ELR (cell line): ENCODE data around the gene NUBPL.
"Not testable (repeated sequence)": the region's sequence is repeated elsewhere in the genome, so short reads cannot be mapped to it uniquely, and the experiment has no call there.

ENCODE experiments used
- DNase-seq: peaks from one replicate; pipeline ENCODE4 v3.0.0-alpha.2; 2015; ENCODE audit warnings: low read depth

The NUBPL gene

DNA sequence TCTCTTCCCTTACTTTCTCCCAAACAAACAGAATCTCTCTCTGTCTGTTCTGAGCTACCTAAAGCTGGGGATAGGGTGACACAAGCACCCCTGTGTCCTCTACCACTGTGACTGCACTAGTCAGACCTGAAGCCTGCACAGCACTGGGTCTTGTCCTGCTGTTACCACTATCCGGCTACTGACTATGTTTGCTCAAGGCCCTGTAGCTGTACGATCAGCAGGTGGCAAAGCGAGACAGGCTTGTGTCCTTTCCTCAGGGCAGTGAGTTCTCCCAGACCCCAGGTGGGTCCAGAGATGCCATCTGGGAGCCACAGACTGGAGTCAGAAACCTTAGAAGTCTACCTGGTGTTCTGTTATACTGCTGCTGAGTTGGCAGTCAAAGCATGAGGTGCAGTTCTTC lies 116.4 kb downstream of the NUBPL start:
- no peak for DNase-seq

DNA sequence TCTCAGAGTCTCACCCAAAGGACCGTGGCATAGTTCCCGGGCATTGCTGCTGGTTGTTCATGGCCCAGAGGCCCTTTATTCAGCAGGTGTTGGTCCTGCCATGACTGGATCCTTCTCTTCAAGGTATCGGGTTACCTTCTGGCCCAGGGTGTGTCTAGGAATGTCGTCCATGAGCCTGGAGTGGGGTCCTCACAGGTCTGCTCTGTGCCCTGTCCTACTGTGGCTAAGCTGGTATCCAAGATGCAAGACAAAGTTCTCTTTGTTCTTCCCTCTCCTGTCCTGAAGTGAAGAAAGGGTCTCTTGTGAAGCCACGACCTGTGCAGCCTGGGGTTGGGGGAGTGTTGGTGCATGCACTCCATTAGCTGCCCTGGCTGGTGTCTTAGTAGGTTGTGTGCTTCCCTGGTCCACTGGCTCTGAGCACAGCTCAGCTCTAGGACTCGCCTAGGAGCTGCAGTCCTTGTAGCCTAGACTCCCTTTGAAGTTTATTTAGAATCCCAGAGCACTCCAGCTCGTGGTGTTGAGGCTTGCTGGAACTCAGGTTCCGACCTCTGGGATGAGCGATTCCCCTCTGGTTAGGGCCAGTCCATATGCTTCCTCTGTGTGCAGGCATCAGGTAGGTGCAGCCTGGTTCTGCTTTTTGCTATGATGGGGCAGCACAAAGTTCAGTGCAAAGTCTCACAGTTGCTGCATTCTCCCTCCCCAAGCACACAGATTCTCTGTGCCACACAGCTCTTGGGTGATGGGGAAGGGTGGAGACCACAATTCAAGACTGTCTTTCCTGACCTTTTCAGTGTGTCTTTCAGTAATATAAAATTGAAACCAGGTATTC lies 117.4 kb downstream of the NUBPL start:
- no peak for DNase-seq

DNA sequence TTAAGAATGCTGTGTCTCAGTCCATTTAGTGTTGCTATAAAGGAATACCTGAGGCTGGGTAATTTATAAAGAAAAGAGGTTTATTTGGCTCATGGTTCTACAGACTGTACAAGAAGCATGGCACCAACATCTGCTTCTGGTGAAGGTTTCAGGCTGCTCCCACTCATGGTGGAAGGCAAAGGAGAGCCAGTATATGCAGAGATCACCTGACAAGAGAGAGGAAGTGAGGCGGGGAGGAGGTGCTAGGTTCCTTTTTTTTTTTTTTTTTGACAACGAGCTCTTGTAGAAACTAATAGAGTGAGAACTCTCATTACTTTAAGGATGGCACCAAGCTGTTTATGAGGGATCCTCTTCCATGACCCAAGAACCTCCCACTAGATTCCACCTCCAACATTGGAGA lies 121.6 kb downstream of the NUBPL start:
- DNase-seq: no peak

DNA sequence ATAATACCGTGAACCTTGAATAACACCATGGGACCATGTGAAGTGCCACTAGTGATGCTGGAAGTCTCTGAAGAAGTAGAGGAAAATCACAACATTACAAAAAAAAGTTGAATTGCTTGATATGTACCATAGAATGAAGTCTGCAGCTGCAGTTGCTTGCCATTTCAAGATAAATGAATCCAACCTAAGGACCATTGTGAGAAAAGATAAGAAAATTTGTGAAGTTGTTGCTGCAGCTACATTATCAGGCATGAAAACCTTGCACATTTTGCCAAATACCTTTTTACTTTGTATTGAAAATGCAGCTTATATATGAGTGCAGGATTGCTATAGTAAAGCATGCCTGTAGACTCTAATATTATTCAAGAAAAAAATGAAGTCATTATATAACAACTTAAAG lies 126.5 kb downstream of the NUBPL start:
- no peak for DNase-seq

DNA sequence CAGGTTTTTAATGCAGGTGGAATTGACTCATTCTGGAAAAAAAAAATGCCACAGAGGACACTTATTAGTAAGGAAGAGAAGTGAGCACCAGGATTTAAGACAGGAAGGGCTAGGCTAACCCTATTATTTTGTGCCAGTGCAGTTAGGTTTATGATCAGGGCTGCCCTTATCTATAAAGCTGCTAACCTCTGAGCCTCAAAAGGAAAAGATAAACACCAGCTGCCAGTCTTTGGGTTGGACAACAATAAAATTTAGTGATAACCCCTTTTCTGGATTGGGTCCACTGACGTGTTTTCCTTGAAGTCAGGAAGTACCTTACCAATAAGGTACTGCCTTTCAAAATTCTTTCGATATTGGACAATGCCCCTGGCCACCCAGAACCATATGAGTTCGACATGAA lies 128.9 kb downstream of the NUBPL start:
- DNase-seq: no peak

DNA sequence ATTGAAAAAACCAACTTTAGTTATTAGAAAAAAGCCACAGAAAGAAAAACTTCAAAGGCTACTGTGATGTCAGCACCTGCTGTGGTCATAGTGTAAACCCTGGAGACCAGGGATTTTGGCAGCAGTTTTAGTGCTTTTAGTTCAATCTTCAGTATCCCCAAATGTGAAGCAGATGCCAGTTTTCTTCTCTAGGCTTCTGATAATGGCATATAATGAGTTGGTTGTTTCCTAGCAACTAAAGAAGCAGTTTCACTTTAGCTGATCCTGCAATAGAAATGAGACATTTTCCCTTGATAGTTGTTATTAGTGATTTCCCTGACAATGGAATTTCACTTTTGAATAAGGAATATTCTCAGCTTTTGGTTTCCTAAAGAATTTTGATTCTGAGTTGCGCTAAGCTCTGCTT lies 131.2 kb downstream of the NUBPL start:
- DNase-seq: no peak

DNA sequence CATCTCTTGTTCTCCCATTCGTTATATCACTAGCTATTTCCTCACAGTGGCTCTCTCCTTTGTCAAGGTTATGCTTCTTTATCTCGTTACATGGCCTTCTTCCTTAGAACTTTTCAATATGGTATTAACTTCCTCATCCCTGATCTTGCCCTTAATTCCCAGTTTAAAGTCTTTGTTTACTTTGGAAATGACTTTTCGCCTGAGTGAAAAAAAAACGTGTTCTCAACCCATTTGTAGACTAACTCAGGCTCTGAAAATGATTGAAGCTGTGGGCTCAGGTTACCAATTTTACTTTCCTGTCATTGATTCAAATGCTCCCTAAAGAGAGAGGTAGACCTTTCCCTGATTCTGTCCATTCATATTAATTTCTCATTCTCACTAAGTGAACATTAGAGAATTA lies 135.2 kb downstream of the NUBPL start:
- DNase-seq: no peak

DNA sequence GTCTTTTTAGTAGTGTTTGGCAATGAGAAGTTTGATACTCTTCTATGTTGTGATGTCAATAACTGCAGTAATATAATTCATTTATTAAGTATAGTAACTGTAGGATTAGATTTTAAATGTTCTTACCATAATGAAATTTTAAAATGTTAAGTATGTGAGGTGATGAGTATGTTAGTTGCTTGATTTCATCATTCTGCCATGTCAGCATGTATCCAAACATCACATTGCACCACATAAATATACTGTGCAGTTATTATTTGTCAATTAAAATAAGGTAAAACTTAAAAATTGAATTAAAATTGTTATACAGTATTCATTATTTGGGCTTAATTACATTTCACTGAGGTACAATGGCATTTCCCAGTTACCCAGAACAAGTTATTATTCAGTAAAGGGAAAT lies 138.6 kb downstream of the NUBPL start:
- no peak for DNase-seq

DNA sequence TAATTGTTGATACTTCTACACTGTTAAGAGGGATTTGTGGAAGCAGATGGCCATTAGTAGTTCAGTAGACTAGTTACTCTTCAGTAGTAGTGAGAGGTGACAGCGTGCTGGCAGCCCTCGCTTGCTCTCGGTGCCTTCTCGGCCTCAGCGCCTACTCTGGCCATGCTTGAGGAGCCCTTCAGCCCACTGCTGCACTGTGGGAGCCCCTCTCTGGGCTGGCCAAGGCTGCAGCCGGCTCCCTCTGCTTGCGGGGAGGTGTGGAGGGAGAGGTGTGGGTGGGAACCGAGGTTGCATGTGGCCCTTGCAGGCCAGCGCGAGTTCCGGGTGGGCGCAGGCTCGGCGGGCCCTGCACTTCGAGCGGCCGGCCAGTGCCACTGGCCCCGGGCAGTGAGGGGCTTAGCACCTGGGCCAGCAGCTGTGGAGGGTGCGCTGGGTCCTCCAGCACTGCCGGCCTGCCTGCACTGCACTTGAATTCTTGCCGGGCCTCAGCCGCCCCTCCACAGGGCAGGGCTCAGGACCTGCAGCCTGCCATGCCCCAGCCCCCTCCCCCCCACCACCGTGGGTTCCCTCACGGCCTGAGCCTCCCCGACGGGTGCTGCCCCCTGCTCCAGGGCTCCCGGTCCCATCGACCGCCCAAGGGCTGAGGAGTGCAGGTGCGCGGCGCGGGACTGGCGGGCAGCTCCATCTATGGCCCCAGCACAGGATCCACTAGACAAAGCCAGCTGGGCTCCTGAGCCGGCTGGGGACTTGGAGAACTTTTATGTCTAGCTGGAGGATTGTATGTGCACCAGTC lies 139.3 kb downstream of the NUBPL start:
- no peak for DNase-seq

DNA sequence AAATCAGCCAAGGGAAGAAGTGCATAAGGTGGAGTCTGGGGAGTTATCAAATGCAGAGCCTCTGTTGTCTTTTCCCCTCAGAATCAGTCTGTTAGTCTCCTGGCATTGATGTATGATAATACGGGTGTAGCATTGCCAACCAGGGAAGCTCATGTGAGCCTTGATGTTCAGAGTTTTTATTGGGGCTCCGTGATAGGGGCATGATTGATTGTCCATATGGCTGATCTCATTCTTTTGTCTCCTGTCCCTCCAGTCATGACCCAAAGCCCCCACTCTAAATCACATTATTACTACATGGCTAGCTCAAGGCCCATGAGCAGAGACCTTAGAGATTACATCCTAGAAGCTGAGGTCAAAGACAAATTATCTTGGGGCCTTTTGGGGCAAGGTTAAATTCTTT lies 140.9 kb downstream of the NUBPL start:
- no peak for DNase-seq

DNA sequence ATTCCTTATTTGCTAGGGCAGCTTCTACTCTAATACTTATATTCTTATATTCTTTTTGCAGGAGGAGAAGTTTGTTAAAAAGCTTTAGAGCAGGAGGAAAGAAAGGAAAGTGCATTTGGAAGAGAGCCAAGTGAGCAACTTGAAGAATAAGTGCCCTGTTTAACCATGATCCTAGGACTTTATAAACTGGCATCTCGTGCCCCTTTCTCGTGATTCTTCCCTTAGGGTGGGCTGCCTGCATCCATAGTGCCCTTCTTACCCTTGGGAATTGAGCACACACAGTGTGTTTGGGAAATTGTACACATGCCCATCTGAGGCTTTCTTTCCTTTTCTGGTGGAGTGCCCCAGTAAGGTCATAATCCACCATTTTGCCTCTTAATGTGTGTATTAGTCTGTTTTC lies 141.9 kb downstream of the NUBPL start:
- DNase-seq: no peak

DNA sequence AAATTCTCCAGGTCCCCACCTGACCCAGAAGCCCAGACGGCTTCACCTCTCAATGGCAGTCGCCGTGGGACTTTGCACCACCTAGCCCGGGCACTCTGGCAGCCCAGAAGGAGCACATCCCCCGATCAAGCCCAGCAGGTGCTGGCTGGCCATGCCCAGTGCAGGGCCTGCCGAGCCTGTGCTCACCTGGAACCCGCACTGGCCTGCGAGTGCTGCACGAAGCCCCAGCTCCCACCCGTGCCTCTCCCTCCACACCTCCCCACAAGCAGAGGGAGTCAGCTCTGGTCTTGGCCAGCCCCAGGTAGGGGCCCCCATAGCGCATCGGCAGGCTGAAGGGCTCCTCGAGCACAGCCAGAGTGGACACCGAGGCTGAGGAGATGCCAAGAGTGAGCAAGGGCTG lies 144.5 kb downstream of the NUBPL start:
- DNase-seq: no peak

DNA sequence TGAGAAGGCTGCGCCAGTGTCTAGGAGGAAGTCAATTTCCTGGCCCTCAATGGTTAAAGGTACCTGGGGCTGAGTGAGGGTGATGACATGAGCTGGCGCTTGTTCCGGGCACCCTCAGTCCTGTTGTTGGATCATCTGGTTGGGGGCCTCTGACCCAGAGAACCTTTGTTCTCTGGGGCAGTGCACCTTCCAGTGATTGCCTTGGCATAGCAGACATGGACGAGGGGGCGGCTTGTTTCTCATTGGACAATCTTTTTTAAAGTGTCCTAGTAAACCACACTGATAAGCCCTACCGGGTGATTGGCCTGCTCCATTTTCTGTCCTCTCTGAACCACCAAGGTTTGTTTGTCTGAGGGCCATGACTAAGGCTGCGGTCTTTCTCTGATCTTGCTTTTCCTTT lies 147.5 kb downstream of the NUBPL start:
- not testable (repeated sequence) for DNase-seq

DNA sequence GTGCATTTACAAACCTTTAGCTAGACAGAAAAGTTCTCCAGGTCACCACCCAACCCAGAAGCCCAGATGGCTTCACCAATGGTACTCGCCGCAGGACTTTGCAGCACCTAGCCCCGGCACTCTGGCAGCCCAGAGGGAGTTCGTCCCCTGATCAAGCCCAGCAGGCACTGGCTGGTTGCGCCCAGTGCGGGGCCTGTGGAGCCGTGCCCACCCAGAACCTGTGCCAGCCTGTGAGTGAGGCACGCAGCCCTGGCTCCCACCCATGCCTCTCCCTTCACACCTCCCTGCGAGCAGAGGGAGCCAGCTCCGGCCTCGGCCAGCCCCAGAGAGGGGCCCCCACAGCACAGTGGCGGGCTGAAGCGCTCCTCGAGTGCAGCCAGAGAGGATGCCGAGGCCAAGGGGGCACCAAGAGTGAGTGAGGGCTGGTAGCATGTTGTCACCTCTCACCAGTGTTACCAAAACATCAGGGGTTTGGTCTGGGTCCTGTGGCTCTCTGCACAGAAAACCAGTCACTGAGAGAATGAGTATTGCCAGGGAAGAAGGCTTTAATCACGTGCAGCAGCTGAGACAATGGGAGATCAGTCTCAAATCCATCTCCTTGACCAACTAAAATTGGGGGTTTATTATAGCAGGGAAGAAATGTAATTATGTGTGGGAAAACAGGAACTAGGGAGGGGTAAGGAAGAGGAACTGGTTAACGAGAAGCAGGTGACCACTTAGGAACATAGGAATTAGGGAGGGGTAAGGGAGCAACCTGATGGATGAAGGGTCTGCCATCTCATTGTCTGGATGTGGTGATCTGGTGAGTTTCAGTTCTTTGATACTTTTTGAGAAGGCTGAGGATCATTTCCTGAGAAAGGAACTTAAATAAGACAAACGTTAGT lies 151.3 kb downstream of the NUBPL start:
- no peak for DNase-seq

DNA sequence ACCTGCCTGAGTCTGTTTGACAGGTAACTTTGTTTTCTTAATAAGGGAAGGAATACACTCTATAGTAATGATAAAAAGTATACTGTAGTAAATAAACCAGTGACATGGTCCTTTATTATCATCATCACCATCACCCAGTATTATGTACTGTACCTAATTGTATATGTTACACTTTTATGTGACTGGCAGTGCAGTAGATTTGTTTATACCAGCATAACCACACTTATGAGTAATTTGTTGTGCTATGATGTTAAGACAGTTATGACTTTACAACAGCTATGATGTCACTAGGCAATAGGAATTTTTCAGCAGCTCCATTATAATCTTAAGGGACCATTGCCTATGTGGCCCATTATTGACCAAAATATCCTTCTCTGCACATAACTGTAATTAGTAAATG lies 155.0 kb downstream of the NUBPL start:
- peak; percentile 33 for DNase-seq

DNA sequence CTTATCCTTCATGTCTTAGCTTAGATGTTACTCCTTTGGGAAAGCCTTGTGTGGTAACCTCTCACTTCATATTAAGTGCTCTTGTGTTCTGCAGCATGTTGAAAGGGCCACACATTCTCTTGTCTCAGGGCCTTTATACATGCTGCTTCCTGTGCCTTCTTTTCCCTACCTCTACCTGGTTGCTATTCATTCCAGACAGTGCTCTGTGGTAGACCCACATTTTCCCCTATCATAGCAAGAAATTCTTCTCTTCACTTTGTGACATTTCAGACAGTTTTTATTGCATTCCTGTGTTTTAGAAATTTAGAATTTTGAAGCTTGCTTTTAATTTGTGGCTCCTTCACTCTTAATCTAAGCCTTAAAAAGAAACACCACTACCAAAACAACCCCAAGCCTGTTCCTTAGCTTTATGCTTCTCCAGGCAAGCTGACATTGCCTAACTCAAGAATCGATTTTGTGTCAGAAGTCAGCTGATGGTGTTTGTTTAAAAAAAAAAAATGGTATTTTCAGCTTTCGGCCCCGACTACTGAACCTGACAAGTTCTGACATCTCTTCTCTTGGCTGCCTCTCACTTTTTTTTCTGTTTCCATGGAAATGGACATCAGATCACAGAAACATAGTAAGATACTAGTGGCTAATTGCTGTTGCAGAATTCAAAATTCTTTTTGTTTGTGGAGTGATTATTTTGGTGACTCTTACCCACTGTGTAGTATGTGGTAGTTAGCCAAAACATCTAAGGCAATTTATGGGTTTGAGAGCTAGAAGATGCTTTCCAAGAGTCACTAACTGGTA lies 156.3 kb downstream of the NUBPL start:
- DNase-seq: no peak

DNA sequence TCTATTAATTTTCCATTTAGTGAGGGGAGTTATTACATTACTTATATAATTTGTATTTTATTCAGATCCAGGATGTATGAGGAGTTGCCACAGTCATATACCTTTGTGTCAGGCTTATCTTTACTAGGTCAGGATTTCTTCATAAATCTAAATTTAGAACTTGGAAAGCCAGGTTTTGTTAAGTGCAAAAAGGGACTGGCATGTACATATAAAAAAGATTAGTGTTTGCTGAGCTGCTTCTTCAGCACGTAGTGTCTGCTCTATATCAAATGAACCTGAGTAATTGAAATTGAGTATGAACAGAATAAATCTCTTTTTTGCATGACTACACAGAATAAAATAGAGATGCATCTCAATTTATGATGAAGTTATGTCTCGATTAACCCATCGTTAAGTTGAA lies 157.4 kb downstream of the NUBPL start:
- DNase-seq: no peak

DNA sequence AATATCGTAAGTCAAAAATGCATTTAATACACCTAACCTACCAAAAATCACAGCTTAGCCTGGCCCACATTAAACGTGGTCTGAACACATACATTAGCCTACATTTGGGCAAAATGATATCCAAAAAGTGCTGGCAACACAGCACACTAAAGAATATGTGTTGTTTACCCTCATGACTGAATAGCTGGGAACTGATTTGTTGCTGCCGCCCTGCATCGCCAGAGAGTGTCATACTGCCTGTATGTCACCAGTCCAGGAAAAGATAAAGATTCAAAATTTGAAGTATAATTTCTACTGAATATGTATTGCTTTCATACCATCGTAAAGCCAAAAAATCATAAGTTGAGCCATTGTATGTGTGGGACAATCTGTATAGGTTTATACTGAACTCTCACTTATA lies 157.8 kb downstream of the NUBPL start:
- no peak for DNase-seq

DNA sequence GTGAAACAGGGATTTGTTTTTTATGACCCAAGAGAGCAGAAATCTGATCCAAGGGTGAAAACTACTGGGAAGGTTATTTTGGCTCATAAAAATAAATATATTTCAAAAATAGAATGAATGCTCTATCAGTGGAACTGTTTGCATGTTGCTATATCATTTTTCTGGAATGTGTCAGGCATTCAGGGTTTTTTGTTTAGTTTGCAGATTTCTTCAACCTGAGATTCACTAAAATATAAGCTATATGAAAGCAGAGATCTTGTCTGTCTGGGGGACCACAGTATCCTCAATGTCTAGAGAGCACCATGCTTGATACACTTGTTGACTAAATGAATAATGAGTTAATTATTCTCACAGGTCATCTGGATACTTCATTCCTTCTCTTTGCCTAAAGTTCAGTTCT lies 165.1 kb downstream of the NUBPL start:
- no peak for DNase-seq

DNA sequence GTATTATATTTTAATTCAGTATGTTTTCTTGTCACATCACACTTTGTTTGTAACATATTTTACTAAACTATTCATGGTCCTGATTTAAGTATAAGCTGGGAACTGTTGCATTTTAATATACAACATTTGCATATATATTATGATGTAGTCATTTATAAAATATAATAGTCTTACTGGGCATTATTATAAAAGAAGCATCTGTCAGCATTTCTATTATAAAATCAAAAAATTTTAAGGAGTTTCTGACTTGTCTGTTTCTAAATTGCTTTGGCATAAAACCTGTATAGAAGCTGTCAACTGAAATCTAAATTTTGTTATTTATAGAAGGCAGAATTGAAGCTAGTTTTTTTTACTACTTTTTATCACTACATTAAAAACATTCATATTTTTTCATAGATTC lies 166.6 kb downstream of the NUBPL start:
- DNase-seq: no peak

DNA sequence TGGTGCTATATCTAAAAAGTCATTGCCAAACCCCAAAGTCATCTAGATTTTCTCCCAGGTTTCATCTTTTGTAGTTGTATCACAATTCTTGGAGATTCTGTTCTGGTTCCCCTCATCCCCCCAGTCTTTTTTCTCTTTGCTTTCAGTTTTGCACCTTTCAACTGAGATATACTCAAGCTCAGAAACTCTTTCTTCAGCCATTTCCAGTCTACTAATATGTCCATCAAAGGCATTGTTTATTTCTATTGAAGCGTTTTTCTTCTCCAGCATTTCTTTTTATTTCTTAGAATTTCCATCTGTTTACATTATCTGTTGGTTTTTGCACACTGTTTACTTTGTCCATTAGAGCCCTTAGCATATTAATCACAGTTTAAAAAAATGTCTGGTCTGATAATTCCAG lies 179.5 kb downstream of the NUBPL start:
- DNase-seq: no peak

DNA sequence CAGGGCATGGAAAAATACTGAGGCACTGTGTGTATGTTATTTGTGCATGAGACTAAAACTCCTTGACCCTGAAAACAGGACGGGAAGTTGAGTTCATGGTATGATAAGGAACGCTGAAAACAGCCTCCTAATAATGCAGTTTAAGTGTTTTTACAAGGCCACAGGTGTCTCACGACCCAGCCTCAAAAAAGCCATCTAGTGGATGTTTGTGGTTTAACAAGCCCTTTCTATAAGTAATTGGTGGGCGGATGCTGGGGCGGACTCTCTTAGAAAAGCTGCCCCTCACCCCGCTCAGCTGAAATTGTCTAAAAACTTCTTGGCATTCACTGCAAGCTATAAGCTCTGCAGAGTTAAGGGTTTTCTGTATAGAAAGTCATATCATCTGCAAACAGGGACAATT lies 184.5 kb downstream of the NUBPL start:
- peak; percentile 8 for DNase-seq
